HG03575 (cell line): ENCODE data around the gene SOX18.

Experiments
- ATAC-seq: cut with Tn5 transposase; IDR thresholded peaks from one replicate; pipeline ENCODE4 v1.9.1; 2021; ENCODE audit not compliant: unreplicated experiment, insufficient number of reproducible peaks, low FRiP score; ENCODE audit errors: extremely low read depth

The SOX18 gene

GRCh38 chr20:64070244-64070993, 21.0 kb upstream of the SOX18 start:
- no peak for ATAC-seq

GRCh38 chr20:64069614-64070243, 20.3 kb upstream of the SOX18 start:
- ATAC-seq, result no peak

- ATAC-seq, result no peak
Measured at GRCh38 chr20:64069209-64069613, 19.8 kb upstream of the SOX18 start.

GRCh38 chr20:64068386-64069208, 19.2 kb upstream of the SOX18 start:
- ATAC-seq, result no peak

GRCh38 chr20:64067733-64068307, 18.4 kb upstream of the SOX18 start:
- no peak for ATAC-seq

- no peak for ATAC-seq
Measured at GRCh38 chr20:64067005-64067632, 17.7 kb upstream of the SOX18 start.

DNA sequence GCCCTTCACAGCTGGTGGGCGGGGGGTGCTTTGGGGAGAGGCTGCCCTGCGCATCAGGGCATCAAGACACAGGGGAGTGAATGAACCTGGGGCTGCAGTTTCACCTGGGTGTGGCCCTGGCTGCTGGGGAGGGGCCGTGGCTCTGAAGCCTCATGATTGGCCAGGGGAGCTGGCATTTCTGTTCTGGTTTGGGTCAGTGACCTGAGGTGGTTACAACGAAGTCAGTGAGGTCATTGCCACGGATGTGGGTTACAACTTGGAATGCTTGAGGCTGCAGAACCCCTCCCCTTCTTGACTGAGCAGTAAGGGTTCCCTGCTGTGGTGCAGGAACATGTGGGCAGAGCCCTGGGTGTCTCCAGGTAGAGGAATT, 16.5 kb upstream of the SOX18 start:
- ATAC-seq, result no peak

DNA sequence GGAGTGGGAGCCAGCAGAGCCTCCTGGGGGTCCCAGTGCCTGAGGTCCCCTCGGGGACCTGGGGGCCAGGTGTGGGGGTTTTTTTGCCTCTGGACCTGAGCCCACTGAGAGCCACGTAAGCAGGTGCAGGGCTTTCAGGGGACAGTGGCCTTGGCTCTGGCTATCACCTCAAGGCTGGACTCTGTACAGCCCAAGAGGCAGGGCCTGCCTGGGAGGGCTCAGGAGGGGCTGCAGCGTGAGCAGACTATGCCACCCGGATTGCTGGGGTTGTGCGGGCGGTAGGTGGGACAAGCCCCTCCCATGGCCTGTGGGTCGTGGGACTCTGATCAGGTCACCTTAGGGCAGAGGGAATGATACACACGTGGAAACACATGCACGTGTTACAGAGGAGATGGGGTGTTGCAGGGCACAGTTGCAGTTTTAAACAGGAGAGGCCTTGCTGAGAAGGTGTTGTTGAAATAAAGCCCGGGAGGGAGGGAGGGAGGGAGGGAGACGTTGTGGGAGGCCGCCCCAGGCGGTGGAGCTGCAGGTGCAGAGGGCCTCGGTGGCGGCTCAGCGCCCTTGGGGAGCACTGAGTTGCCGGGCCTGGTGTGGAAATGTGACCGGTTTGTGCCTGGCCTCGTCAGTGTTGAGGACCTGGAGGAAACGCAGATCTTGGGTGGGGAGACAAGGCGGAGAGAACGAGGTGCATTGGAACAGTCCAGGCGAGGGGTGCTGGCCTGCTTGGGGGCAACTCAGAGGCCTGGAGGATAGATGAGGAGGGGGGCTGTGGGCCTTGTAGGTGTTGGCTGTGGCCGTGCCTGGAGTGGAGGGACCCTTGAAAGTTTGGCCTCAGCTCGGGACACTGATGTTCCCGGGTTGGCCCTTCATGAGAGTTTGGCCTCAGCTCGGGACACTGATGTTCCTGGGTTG, 15.9 kb upstream of the SOX18 start:
- no peak for ATAC-seq

DNA sequence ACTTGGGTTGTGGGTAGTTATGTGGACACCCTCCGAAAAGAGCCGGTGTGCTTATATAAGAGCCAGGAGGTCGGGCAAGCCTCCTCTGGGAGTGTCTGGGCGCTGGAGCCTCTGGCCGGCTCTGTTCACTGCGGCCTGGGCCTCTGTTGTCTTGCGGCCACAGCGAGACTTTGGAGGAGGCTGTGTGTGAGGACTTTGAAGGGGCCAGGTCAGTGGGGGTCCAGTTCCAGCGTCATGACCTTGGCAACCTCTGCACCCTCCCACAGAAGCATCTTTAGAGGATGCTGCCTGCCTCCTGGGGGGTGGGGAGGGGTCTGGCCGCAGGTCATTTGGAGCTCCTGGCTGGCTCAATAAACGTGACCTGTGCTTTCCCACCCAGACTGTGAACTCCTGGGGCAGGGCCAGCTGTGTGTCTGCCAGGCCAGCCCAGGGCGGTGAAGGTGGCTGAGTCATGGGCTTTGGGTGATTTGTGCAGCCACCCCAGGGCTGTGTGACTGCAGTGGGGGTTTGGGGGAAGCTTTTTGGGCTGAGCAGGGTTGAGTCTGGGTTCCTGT, 14.8 kb upstream of the SOX18 start:
- ATAC-seq, result no peak

- no peak for ATAC-seq
Measured at GRCh38 chr20:64063389-64064144, 14.1 kb upstream of the SOX18 start.

- ATAC-seq, result no peak
Measured at GRCh38 chr20:64062596-64063388, 13.4 kb upstream of the SOX18 start, which contains the start of gene TCEA2. Gene TCEA2, plus strand, starts transcription at chr20:64063198. Its CDS starts 115 bp downstream, at chr20:64063313.

- ATAC-seq, result no peak
Measured at GRCh38 chr20:64062276-64062595, 12.8 kb upstream of the SOX18 start.

- no peak for ATAC-seq
Measured at GRCh38 chr20:64058536-64058935, 9.1 kb upstream of the SOX18 start.

DNA sequence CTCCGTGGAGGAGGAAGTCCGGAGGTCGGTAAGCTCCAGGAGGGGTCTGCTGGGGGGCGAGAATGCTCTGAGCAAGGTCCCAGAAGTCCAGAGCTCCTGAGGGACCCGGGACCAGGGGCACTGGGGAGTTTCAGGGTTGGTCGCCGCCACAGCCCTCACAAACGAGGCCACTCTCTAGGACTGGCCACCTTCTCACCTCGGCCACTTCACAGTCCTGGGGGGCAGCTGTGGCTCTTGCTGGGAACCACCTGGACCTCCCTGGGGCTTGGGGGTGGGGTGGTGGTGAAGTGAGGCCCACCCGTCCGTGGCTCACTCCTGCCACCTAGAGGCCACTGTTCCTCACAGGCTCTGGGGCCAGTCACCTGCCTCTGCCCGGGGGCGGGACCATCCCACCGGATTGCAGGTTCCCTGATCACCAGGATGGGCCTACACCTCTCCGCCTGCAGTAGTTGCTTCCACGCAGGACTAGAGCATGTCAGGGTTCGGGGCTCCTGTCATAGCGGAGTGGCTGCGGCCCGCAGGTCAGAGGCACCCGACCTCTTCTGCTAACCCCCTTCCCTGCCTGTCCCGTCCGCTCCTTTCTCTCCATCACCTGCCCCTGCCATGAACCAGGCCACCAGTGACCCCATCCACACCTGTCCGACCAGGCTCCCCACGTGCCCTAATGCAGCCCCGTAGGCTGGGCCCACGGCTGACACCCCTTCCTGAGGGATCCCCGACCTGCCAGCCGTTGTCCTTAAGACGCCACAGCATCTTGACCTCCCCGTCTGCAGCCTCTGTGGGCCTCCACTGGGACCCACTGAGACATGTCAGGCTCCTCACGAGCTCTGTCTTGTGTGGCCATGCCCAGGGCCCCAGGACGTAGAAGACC, 8.4 kb upstream of the SOX18 start:
- ATAC-seq, result no peak

DNA sequence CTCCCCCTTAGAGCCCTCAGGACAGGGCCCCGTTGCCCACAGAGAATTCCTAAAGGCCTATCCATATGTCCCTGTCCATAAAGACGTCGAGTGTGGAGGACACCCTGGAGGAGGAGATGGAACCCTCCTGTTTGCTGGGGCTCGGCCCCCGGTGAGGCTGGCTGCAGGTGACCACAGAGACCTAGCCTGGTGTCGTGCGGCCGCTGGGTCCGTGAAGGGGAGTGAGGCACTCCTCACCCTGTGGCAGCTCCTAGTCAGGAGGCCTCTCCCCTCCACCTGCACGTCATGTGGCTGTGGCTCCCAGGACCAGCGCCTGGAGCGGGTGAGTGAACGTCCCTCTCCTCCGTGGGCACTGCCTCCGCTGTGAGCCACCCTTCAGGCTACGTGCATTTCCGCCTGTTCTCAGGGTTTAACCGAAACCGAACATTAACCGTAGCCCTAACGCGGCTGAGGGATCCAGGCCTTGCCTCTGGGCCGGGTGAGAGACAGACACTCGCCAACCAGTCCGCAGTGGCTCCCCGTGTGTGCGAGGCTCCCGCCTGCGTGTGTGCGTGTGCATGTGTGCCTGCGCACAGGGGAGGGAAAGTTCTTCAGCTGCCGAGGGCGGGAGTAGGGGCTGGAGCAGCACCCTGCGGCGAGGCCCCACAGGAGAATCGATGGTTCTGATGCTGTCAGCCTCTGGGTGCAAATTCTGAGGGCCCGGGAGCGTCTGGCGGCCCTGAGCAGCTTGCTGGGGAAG, 7.6 kb upstream of the SOX18 start:
- ATAC-seq, result no peak
